HEK293T (cell line): Measurements from ENCODE around the gene SMKR1.

Experiments
- ARNT ChIP-seq: fragments of 450-650 bp; IDR thresholded peaks from 2 replicates; pipeline ENCODE4 v1.6.1; 2017; ENCODE audit warnings: mild to moderate bottlenecking
- BHLHE40 ChIP-seq: fragments of 450-650 bp; IDR thresholded peaks from 2 replicates; pipeline ENCODE4 v1.6.1; 2016; ENCODE audit warnings: mild to moderate bottlenecking, moderate library complexity, borderline replicate concordance
- ELF4 ChIP-seq: fragments of 450-650 bp; IDR thresholded peaks from 2 replicates; pipeline ENCODE4 v1.6.1; 2017; ENCODE audit warnings: antibody characterized with exemption
- FOXA1 ChIP-seq: fragments of 450-650 bp; IDR thresholded peaks from 2 replicates; pipeline ENCODE4 v1.6.1; 2016; ENCODE audit warnings: mild to moderate bottlenecking
- FOXK2 ChIP-seq: fragments of 450-650 bp; IDR thresholded peaks from 2 replicates; pipeline ENCODE4 v1.6.1; 2016; ENCODE audit warnings: mild to moderate bottlenecking
- FOXM1 ChIP-seq: fragments of 450-650 bp; IDR thresholded peaks from 2 replicates; pipeline ENCODE4 v1.6.1; 2017; ENCODE audit warnings: mild to moderate bottlenecking, borderline replicate concordance
- HDGF ChIP-seq: fragments of 450-650 bp; IDR thresholded peaks from 2 replicates; pipeline ENCODE4 v1.6.1; 2017; ENCODE audit warnings: antibody characterized with exemption, borderline replicate concordance
- L3MBTL2 ChIP-seq: fragments of 450-650 bp; conservative IDR thresholded peaks from 2 replicates; pipeline ENCODE4 v1.6.1; 2016; ENCODE audit warnings: mild to moderate bottlenecking
- LEF1 ChIP-seq: fragments of 450-650 bp; IDR thresholded peaks from 2 replicates; pipeline ENCODE4 v1.6.1; 2017; ENCODE audit warnings: mild to moderate bottlenecking, borderline replicate concordance
- SP1 ChIP-seq: fragments of 450-650 bp; IDR thresholded peaks from 2 replicates; pipeline ENCODE4 v1.6.1; 2017
- SUZ12 ChIP-seq: fragments of 450-650 bp; IDR thresholded peaks from 2 replicates; pipeline ENCODE4 v1.6.1; 2016; ENCODE audit warnings: mild to moderate bottlenecking
- ZNF384 ChIP-seq: fragments of 450-650 bp; IDR thresholded peaks from 2 replicates; pipeline ENCODE4 v1.6.1; 2016

DNA sequence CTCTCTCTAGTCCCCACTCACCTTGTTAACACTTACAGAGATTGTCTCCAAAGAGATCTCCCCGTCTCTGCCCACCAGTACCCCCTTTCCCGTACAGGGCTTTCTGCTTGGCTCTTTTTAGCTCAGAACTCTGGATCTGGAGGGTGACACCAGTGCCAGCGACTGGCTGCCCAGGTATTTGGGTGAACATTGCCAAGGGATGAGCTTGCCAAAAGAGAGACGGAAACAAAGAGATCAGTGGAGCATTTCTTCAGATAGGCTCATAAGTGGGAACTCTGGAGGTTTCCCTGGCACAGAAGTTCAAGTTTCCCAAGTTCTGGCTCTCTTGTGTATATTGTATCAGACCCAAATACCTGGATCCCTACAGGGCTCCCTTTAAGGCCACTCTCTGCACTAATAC is 38.1 kb upstream of the SMKR1 start:
- TF ChIP-seq SP1 (no peak), ELF4 (no peak), FOXA1 (no peak), FOXK2 (no peak), FOXM1 (no peak), HDGF (no peak), ARNT (no peak), BHLHE40 (no peak), LEF1 (no peak), L3MBTL2 (no peak), ZNF384 (no peak), SUZ12 (no peak)
